Panc1 (cell line): ENCODE measurements around the gene DLGAP1. TPM values are rescaled to one million over a fixed set of nuclear protein-coding genes. Genes with fewer than 3 reads are reported as not detected.
A peak's percentile ranks its signal among the peaks of the same experiment; 100 is the strongest.

Experiments
- ATAC-seq: fragments of 200-7000 bp; cut with Tn5 transposase; 2 replicates; pipeline ENCODE4 v1.9.1; 2020; ENCODE audit warnings: mild to moderate bottlenecking, moderate library complexity
- BruUV-seq: library from RNA; stranded (reverse); fragments of 400-500 nt; replicated peaks from 2 replicates; lab custom pipeline; 2021; lab: Mats Ljungman, UMichigan
- CTCF ChIA-PET: fragments of 300-600 bp; sonication (Branson Sonifier 250); formaldehyde crosslinking; loops from one replicate; lab custom pipeline; 2022; ENCODE audit warnings: antibody characterized with exemption; lab: Charles Lee
- POLR2A ChIA-PET: fragments of 300-600 bp; sonication (Branson Sonifier 250); formaldehyde crosslinking; loops from one replicate; lab custom pipeline; 2022; ENCODE audit warnings: antibody characterized with exemption; lab: Charles Lee
- DNase-seq: peaks from one replicate; pipeline ENCODE4 v3.0.0-alpha.2; 2010; ENCODE audit warnings: low read depth, low spot score
- H3K27ac ChIP-seq: 2 replicates; pipeline ENCODE4 v1.5.1; 2011; ENCODE audit warnings: mild to moderate bottlenecking, low read length, inconsistent platforms
- H3K27me3 ChIP-seq: fragments of 200-500 bp; sonication (Bioruptor generic); 2 replicates; pipeline ENCODE4 v1.6.0; 2014; ENCODE audit warnings: low read length, inconsistent platforms; ENCODE audit not compliant: control insufficient read depth, insufficient read depth
- H3K36me3 ChIP-seq: fragments of 200-500 bp; sonication (Bioruptor generic); 2 replicates; pipeline ENCODE4 v1.5.1; 2014; ENCODE audit warnings: inconsistent platforms, mild to moderate bottlenecking, low read length, moderate library complexity; ENCODE audit not compliant: control insufficient read depth, insufficient read depth
- H3K4me1 ChIP-seq: 2 replicates; pipeline ENCODE4 v1.5.1; 2011; ENCODE audit warnings: inconsistent platforms, mild to moderate bottlenecking, low read length, moderate library complexity; ENCODE audit not compliant: control insufficient read depth, insufficient read depth
- H3K4me3 ChIP-seq, 2 experiments: 2 replicates each; pipeline ENCODE4 v1.5.1; 2011 to 2012; ENCODE audit warnings: low read depth in 2 of 2, low read length in 2 of 2, mild to moderate bottlenecking in 2 of 2, inconsistent platforms in 1 of 2, moderate library complexity in 1 of 2
- H3K9me3 ChIP-seq: fragments of 200-500 bp; sonication (Bioruptor generic); 2 replicates; pipeline ENCODE4 v1.5.1; 2014; ENCODE audit warnings: low read depth, mild to moderate bottlenecking, inconsistent platforms, low read length, moderate library complexity; ENCODE audit not compliant: control insufficient read depth, insufficient read depth
- POLR2AphosphoS5 ChIP-seq: IDR thresholded peaks from 2 replicates; pipeline ENCODE4 v1.6.1; 2012; ENCODE audit warnings: mild to moderate bottlenecking, low read depth, low read length, moderate library complexity
- REST ChIP-seq, 2 experiments: IDR thresholded peaks; 2 replicates each; pipeline ENCODE4 v1.6.1; 2011 to 2012; ENCODE audit warnings: low read depth in 2 of 2, control low read depth in 1 of 2, low read length in 1 of 2, mild to moderate bottlenecking in 1 of 2, moderate library complexity in 1 of 2; ENCODE audit not compliant: insufficient read depth in 1 of 2
- SIN3A ChIP-seq: IDR thresholded peaks from 2 replicates; pipeline ENCODE4 v1.6.1; 2012; ENCODE audit warnings: low read depth, mild to moderate bottlenecking, low read length, moderate library complexity, borderline replicate concordance; ENCODE audit not compliant: insufficient read depth
- TCF7L2 ChIP-seq: IDR thresholded peaks from 2 replicates; pipeline ENCODE4 v1.6.1; 2011; ENCODE audit warnings: mild to moderate bottlenecking, low read depth, low read length, inconsistent platforms
- in situ Hi-C: cut with HindIII; loops from 2 replicates; pipeline ENCODE4 v1.10.0; 2016; ENCODE audit warnings: low sequenced_read_pairs, low pct_unique_long_range_greater_than_20kb
- intact Hi-C: fragments of 100-400 bp; cut with micrococcal nuclease; formaldehyde crosslinking; loops from one replicate; pipeline ENCODE4 v1.10.0; 2022; ENCODE audit not compliant: unreplicated experiment
- total RNA-seq: library from RNA; stranded (reverse); gene quantifications from one replicate; pipeline ENCODE4 v1.2.1, GENCODE V29; 2021; ENCODE audit not compliant: unreplicated experiment
- TF ChIP-seq, protein P1 (sequence below): fragments of 450-650 bp; IDR thresholded peaks from 2 replicates; pipeline ENCODE4 v1.5.1; 2017; ENCODE audit warnings: mild to moderate bottlenecking

The DLGAP1 gene
- total RNA-seq, 1 experiment from 2014 or later = 1.8 TPM

- POLR2A ChIA-PET = interaction anchor here (0.6 to 1.0 kb wide), 5 partner anchors 19 to 205 kb away, joined by 3 to 4 read pairs (median 4); no protein-coding TSS in a partner anchor
- no TSS peak for BruUV-seq
These were observed 961.4 kb downstream of the DLGAP1 start for GRCh38 chr18:3493501-3494244.

GRCh38 chr18:3492721-3493120, 962.4 kb downstream of the DLGAP1 start:
- H3K4me3 ChIP-seq = no peak overlapping the region
- in situ Hi-C loops (no loop called here), intact Hi-C loops (no loop called here)
- ATAC-seq = no peak
- no TSS peak for BruUV-seq
- H3K9me3 ChIP-seq = no peaks in the 10 kb centered on the region
- H3K36me3 ChIP-seq = no peaks in the 10 kb centered on the region
- ChIA-PET POLR2A (no interaction called here), CTCF (no interaction called here)
- no peaks in the 10 kb centered on the region for H3K27me3 ChIP-seq
- peak overlapping the region; percentile 98 for H3K27ac ChIP-seq
- no peak for DNase-seq
- TF ChIP-seq, protein P1, sequence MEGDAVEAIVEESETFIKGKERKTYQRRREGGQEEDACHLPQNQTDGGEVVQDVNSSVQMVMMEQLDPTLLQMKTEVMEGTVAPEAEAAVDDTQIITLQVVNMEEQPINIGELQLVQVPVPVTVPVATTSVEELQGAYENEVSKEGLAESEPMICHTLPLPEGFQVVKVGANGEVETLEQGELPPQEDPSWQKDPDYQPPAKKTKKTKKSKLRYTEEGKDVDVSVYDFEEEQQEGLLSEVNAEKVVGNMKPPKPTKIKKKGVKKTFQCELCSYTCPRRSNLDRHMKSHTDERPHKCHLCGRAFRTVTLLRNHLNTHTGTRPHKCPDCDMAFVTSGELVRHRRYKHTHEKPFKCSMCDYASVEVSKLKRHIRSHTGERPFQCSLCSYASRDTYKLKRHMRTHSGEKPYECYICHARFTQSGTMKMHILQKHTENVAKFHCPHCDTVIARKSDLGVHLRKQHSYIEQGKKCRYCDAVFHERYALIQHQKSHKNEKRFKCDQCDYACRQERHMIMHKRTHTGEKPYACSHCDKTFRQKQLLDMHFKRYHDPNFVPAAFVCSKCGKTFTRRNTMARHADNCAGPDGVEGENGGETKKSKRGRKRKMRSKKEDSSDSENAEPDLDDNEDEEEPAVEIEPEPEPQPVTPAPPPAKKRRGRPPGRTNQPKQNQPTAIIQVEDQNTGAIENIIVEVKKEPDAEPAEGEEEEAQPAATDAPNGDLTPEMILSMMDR = no peak
- TF ChIP-seq REST (IDR thresholded peaks at IDR 0.05; ENCODE audit: insufficient read depth in 1 of 2, low read depth in 2 of 2, low read length in 1 of 2) = no peak
- TF ChIP-seq SIN3A = no peak
- no peak for TF ChIP-seq TCF7L2
- TF ChIP-seq POLR2AphosphoS5 = no peak
- H3K4me1 ChIP-seq = peaks cover 53% of the 10 kb centered on the region

More at GRCh38 chr18:3493501-3494244, 961.4 kb downstream of the DLGAP1 start:
- Histone ChIP-seq H3K27me3 (no peaks in the 10 kb centered on the region), H3K9me3 (no peaks in the 10 kb centered on the region), H3K27ac (peak overlapping the region; percentile 98), H3K4me1 (peaks cover 61% of the 10 kb centered on the region), H3K4me3 (peak overlapping the region; percentile 9 to 14), H3K36me3 (no peaks in the 10 kb centered on the region)
- ATAC-seq (peak; percentile 57), DNase-seq (no peak)
- intact Hi-C loops = no loop called here
- CTCF ChIA-PET = no interaction called here
- in situ Hi-C loops = no loop called here
- TF ChIP-seq, protein P1 = no peak
- TF ChIP-seq POLR2AphosphoS5 = no peak
- no peak for TF ChIP-seq SIN3A
- no peak for TF ChIP-seq REST (IDR thresholded peaks at IDR 0.05; ENCODE audit: insufficient read depth in 1 of 2, low read depth in 2 of 2, low read length in 1 of 2)
- no peak for TF ChIP-seq TCF7L2
